ENCODE results near the gene TGFBR1.
"Not testable (repeated sequence)": the region's sequence is repeated elsewhere in the genome, so short reads cannot be mapped to it uniquely, and the experiment has no call there.

Gene TGFBR1

DNA sequence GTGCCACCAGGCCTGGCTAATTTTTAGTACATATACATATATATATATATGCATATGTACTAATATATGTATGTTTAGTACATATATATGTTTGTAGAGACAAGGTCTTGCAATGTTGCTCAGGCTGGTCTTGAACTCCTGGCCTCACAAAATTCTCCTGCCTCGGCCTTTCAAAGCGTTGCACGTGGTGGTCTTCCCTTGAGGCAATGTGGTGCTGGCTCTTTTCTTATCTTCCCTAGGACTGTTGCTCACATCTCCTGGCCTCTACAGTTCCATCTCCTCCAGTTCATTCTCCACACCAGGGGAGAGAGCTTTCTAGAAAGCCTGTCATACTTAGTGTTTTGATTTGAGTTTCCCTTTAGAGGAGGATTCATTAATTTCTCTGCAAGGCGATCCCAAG, 28.9 kb upstream of the TGFBR1 start:
- DNase-seq (ENCODE audit: low read depth in 2 of 2), result no peak

DNA sequence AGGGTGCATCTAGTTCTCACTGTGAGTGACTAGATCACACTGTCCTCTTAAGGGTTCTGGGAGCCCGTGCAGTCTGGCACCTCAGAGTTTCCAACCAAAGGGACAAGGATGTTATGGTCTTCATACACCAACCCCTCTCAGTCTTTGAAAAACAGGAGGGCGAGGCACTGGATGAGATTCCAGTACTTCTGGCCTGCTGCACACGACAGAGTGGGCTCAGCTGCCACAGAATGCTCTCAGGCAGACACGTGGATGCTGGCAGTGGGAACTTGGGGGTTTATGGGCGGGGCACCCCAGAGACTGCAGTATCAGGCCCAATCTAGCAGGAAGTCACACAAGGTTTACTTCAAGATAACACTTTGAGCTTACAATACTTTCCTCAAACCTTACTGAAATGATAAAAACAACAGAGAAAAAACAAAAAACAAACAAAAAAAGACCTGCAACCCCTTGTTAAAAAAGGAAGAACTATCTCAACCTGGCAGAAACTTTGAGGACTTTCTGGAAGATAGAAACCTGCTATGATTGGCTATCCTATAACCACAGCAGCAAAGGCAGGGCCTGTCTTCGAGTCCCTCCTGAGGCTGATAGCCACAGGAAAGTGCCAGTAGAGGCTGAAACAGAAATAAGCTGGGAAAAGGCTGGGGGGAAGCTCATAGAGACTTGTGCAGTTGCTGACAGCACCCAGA, 28.3 kb upstream of the TGFBR1 start:
- DNase-seq (ENCODE audit: low read depth in 2 of 2), result no peak

- no peak for DNase-seq (ENCODE audit: low read depth in 2 of 2)
Measured at GRCh38 chr9:99078717-99079116, 26.2 kb upstream of the TGFBR1 start.

GRCh38 chr9:99079542-99079941, 25.4 kb upstream of the TGFBR1 start:
- no peak for DNase-seq (ENCODE audit: low read depth in 2 of 2)

DNA sequence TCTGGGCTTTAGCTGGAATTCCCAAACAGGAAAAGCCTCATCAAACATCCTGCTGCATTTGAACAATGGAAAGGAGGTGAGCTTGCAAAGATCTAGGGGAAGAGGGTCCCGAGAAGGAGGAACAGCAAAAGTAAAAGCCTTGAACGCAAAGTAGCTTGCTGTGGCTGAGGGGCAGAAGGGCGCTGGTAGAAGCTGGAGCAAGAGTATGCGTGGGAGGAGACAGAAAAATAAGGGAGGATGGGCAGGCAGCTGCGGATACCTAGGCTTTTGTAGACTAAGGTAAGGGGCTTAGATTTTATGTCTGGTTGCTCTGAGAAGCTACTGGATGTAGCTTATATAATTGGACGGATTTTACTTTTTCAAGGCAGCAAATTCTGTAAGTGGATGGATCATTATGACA, 21.9 kb upstream of the TGFBR1 start:
- no peak for DNase-seq (ENCODE audit: low read depth in 2 of 2)

GRCh38 chr9:99085949-99086948, 18.7 kb upstream of the TGFBR1 start:
- DNase-seq (ENCODE audit: low read depth in 2 of 2), result no peak

- DNase-seq (ENCODE audit: low read depth in 2 of 2), result no peak
Measured at GRCh38 chr9:99087462-99087861, 17.5 kb upstream of the TGFBR1 start.

GRCh38 chr9:99090336-99091130, 14.4 kb upstream of the TGFBR1 start:
- no peak for DNase-seq (ENCODE audit: low read depth in 2 of 2)

GRCh38 chr9:99092643-99093491, 12.0 kb upstream of the TGFBR1 start:
- no peak for DNase-seq (ENCODE audit: low read depth in 2 of 2)

- DNase-seq (ENCODE audit: low read depth in 2 of 2), result no peak
Measured at GRCh38 chr9:99093492-99093791, 11.5 kb upstream of the TGFBR1 start.

DNA sequence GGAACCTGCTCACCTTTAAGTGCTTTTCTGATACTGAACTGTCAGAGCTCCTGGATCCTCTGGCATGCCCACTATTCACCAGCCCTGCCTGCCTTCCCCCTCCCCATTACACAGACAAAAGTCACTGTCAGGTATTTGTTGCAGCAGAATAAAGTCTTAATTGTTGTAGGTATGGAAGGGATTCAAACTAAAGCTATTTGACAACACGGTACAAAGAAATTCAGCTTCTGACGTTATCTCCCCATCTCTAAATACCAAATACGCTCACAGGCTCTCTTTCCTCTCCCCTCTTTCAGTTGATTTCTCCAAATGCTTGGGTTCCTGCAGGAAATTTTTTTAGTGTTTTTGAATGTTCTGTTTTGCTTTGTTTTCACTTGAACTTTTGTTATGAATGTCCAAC, 9.3 kb upstream of the TGFBR1 start:
- DNase-seq (ENCODE audit: low read depth in 2 of 2), result no peak

DNA sequence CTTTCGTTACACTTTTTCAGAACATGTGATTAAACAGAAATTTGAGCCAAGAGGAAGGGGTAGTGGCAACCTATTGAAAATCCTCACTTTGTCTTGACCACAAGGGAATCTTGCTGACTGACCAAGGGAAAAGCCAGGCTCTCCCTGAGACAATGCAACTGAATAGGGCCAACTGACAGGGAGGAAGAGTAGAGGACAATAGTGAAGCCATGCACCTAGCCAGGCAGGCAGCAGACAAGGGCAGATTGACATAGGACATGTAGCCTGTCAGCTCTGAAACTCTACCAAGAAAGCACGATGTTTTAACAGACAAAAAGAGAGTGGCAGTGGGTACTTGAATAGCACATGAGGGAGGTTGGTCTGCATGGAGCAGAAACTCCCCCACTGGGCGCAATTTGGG, 8.5 kb upstream of the TGFBR1 start:
- DNase-seq (ENCODE audit: low read depth in 2 of 2), result no peak

- DNase-seq (ENCODE audit: low read depth in 2 of 2), result not testable (repeated sequence)
Measured at GRCh38 chr9:99099806-99100585, 4.9 kb upstream of the TGFBR1 start.

DNA sequence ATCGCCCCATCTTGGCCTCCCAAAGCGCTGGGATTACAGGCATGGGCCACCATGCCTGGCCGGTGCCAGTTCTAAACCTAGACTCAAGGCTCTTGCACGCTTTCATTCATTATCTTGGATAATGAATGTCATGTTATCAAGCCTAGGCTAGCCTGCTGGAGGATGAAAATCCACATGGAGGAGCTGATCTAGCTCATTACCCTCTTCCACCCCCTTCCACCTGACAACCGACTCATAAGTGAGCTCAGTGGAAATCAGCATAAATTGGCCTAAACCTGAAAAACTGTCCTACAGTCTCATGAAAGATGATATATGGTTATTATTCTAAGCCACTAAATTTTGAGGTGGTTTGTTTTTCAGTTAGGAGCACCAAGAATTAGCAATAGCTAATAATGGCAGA, 3.6 kb upstream of the TGFBR1 start:
- DNase-seq (ENCODE audit: low read depth in 2 of 2), result no peak

- DNase-seq (ENCODE audit: low read depth in 2 of 2), result no peak
Measured at GRCh38 chr9:99101812-99102211, 3.1 kb upstream of the TGFBR1 start.

DNA sequence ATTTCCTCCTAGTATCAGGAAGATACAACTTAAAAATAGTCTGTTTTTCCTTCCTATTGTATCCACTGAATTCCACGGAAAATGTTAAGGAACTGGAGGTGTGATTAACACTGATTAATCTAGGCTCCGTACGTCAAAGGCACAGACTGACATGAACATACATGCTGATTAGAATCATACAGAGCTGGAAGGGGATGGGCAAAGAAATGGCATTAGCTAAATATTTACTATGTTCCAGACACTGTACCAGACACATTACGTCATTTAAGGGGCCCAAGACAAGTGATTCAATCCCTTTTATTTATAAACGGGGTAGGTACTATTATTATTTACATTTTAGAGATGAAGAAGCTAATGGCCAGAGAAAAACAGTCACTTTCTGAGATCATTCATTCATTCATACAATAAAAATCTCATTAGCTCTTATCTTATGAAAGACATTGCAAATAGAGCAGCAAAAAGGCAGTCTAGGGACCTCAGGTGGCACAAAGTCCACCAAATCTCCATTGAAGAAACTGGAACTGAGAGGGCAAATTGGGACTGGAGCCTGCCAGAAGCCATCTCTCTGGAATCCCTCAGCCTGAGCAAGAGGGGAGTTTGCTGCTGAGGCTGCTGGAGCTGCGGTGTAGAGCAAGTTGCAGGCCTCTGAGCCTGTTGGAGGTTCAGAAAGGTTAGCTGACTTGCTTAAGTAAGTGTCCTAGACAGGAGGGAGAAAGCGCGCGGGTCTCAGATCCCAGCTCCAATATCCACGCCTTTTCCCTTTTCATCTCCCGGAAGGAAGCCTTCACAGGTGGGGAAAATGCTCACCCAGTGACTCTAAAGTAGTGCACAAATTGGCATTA, 1.6 kb upstream of the TGFBR1 start:
- DNase-seq (ENCODE audit: low read depth in 2 of 2), result no peak

- DNase-seq (ENCODE audit: low read depth in 2 of 2), result no peak
Measured at GRCh38 chr9:99103901-99104458, 933 bp upstream of the TGFBR1 start.

DNA sequence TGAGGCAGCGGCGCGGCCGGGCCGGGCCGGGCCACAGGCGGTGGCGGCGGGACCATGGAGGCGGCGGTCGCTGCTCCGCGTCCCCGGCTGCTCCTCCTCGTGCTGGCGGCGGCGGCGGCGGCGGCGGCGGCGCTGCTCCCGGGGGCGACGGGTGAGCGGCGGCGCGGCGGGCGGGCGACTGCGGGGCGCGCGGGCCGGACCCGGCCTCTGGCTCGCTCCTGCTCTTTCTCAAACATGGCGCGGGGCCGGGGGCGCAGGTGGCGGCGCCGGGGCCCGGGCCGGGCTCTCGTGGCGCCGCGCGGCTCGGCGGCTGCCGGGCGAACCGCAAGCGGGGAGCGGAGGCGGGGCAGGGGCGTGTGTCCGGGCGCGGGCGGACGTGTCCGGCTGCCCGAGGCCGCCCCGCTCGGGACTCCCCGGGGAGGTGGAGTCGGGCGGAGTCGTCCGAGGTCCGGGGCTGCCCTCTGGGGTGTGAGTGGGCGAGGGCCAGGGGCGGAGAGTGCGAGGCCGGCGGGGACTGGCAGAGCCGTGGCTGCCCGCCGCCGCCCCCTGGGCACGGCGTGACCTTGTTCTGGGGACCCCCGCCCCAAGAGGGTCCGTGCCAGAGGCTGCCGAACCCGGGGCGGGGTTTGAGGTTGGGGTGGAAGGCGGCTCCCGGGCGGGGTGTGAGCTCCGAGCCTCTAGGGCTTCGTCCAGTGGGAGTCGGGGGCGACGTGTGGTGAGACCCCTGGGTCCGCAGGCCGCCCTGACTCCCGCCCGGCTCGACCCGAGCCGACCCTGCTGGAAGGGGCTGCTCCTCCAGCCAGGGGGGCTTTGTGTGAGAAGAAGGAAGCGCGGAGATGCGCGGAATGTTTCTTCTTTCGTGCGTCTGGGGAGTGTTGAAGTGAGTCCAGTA, 485 bp downstream of the TGFBR1 start:
- DNase-seq (ENCODE audit: low read depth in 2 of 2), result peak; percentile 31 to 38

DNA sequence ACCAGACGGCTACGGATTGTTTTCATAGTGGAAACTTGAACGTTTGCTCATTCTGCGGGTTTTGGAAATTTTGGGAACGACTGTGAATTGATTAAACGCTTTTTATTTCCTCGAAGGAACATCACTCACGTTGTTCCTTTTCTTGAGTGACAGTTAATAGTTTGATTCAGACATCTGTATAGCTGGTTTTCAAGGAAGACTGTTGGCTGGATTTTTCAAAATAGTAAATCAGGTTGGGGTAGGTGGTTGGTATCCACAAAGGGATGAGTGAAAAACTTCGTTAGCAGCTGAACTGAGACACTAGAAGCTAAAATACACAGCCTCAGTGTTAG, 1.1 kb downstream of the TGFBR1 start:
- no peak for DNase-seq (ENCODE audit: low read depth in 2 of 2)

Data from fibroblast of skin of left biceps (primary cell).